CD4-positive, alpha-beta memory T cell (primary cell): Measurements from ENCODE around the gene PTPDC1. TPM values are rescaled to one million over a fixed set of nuclear protein-coding genes. Genes with fewer than 3 reads are reported as not detected.

Source experiments
- CTCF ChIA-PET: fragments of 350-600 bp; sonication (Branson Sonifier 250); formaldehyde crosslinking; loops from one replicate; lab custom pipeline; 2021; ENCODE audit warnings: inconsistent platforms; ENCODE audit not compliant: partially characterized antibody; lab: Charles Lee
- POLR2A ChIA-PET: fragments of 350-600 bp; sonication (Branson Sonifier 250); formaldehyde crosslinking; loops from one replicate; lab custom pipeline; 2021; ENCODE audit not compliant: partially characterized antibody; lab: Charles Lee
- DNase-seq, 5 donors: peaks; one replicate each; pipeline versions ENCODE4 v3.0.0 to v3.0.0-alpha.2; 2020 to 2022; ENCODE audit warnings: mixed read lengths in 1 of 5
- H3K27ac ChIP-seq: one replicate; pipeline ENCODE4 v1.7.0; 2013; ENCODE audit warnings: low read depth, low read length
- H3K27me3 ChIP-seq: 2 replicates; pipeline ENCODE4 v1.7.0; 2013; ENCODE audit warnings: mild to moderate bottlenecking, low read length, moderate library complexity; ENCODE audit not compliant: insufficient read depth
- H3K36me3 ChIP-seq: 2 replicates; pipeline ENCODE4 v1.7.0; 2013; ENCODE audit warnings: mild to moderate bottlenecking, low read length, moderate library complexity; ENCODE audit not compliant: insufficient read depth
- H3K4me1 ChIP-seq: 2 replicates; pipeline ENCODE4 v1.7.0; 2013; ENCODE audit warnings: mild to moderate bottlenecking, low read length, moderate library complexity; ENCODE audit not compliant: insufficient read depth
- H3K4me3 ChIP-seq, 2 donors: one replicate each; pipeline ENCODE4 v1.7.0; 2013; ENCODE audit warnings: low read length in 2 of 2, mild to moderate bottlenecking in 1 of 2
- H3K9me3 ChIP-seq, 2 donors: one replicate each; pipeline ENCODE4 v1.7.0; 2013; ENCODE audit warnings: low read length in 2 of 2, control low read depth in 1 of 2; ENCODE audit not compliant: control insufficient read depth in 1 of 2
- H3K27ac Mint-ChIP-seq, 7 donors: one replicate each; pipeline ENCODE4 v1.8.0; 2020 to 2021; ENCODE audit warnings: mixed read lengths in 7 of 7, mild to moderate bottlenecking in 6 of 7, inconsistent platforms in 3 of 7, moderate library complexity in 3 of 7
- H3K27me3 Mint-ChIP-seq, 2 donors: one replicate each; pipeline ENCODE4 v1.8.0; 2020 to 2021; ENCODE audit warnings: mixed read lengths in 2 of 2
- H3K36me3 Mint-ChIP-seq, 2 donors: one replicate each; pipeline ENCODE4 v1.8.0; 2020 to 2021; ENCODE audit warnings: mixed read lengths in 2 of 2, inconsistent platforms in 1 of 2, mild to moderate bottlenecking in 1 of 2
- H3K4me1 Mint-ChIP-seq, 4 donors: one replicate each; pipeline ENCODE4 v1.8.0; 2020 to 2021; ENCODE audit warnings: mixed read lengths in 4 of 4, mild to moderate bottlenecking in 1 of 4
- H3K4me3 Mint-ChIP-seq, 8 donors: one replicate each; pipeline ENCODE4 v1.8.0; 2020 to 2021; ENCODE audit warnings: mixed read lengths in 8 of 8, mild to moderate bottlenecking in 7 of 8, moderate library complexity in 6 of 8, inconsistent platforms in 3 of 8
- H3K9me3 Mint-ChIP-seq, 8 donors: one replicate each; pipeline ENCODE4 v1.8.0; 2020 to 2021; ENCODE audit warnings: mixed read lengths in 8 of 8, mild to moderate bottlenecking in 5 of 8, inconsistent platforms in 3 of 8, moderate library complexity in 1 of 8
- intact Hi-C: fragments of 100-400 bp; cut with micrococcal nuclease; formaldehyde crosslinking; loops from one replicate; pipeline ENCODE4 v1.15.1; 2023
- polyA plus RNA-seq, 2 donors: library from polyadenylated mRNA; unstranded; fragments of 300-500 nt; fragmentation: Illumina TruSeq; gene quantifications; one replicate each; pipeline ENCODE4 v1.2.3, GENCODE V29; 2021
- total RNA-seq, 2 experiments: library from RNA; stranded (reverse); gene quantifications; one replicate each; pipeline ENCODE4 v1.2.3, GENCODE V29; 2021

Gene PTPDC1
- total and polyA plus RNA-seq, 4 experiments from 2014 or later = 1.7 to 5.5 (median 3.6) TPM

GRCh38 chr9:94061864-94062263 is 22.4 kb upstream of the PTPDC1 start:
- no peaks in the 10 kb centered on the region for H3K27me3 ChIP-seq
- intact Hi-C loops = no loop called here
- Mint-ChIP-seq H3K27ac (no peak overlapping the region), H3K4me1 (peaks cover 0 to 4% (median under 1%) of the 10 kb centered on the region in 4 donors), H3K36me3 (peaks cover 2 to 17% of the 10 kb centered on the region in 2 donors), H3K9me3 (peaks cover 0 to 24% (median 15%) of the 10 kb centered on the region in 8 donors), H3K27me3 (no peaks in the 10 kb centered on the region), H3K4me3 (no peak overlapping the region)
- ChIA-PET POLR2A (no interaction called here), CTCF (interaction anchor here (1.3 to 1.8 kb wide), 2 partner anchors 149 to 152 kb away, joined by 5 to 6 read pairs; no protein-coding TSS in a partner anchor)
- H3K9me3 ChIP-seq = no peaks in the 10 kb centered on the region
- H3K36me3 ChIP-seq = no peaks in the 10 kb centered on the region
- no peak for DNase-seq
- no peak overlapping the region for H3K27ac ChIP-seq
- H3K4me1 ChIP-seq = no peaks in the 10 kb centered on the region
- no peak overlapping the region for H3K4me3 ChIP-seq

DNA sequence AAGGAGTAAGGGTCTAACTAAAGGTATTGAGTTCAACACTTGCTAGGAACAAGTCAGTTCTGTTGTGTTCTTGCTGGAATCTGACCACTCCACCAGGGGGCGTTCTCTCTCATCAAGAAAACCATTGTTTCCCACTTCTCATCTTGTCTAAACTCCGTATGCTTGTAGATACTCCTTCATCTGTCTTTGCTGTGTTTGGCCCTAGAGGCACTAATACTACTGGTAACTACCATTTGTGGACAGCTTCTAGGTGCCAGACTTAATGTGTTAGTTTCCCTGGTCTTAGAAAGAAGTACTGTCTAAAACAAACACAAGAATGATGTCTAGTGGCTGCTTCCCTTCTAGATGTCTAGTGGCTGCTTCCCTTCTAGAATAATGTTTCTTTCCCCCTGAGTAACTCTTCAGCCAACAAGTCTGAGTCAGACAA is 18.7 kb upstream of the PTPDC1 start:
- H3K27me3 ChIP-seq = no peaks in the 10 kb centered on the region
- intact Hi-C loops = loop anchor here (1.0 kb wide), 1 partner anchor 148 kb away; no protein-coding TSS in a partner anchor
- no peaks in the 10 kb centered on the region for H3K4me1 ChIP-seq
- peak; percentile 58 to 65 (median 63) for DNase-seq
- H3K4me3 ChIP-seq = no peak overlapping the region
- no peaks in the 10 kb centered on the region for H3K9me3 ChIP-seq
- Mint-ChIP-seq H3K4me3 (no peak overlapping the region), H3K27me3 (no peaks in the 10 kb centered on the region), H3K9me3 (peaks cover 0 to 18% (median 14%) of the 10 kb centered on the region in 8 donors), H3K36me3 (peaks cover 0 to 16% of the 10 kb centered on the region in 2 donors), H3K4me1 (peaks cover 0 to 4% (median under 1%) of the 10 kb centered on the region in 4 donors), H3K27ac (peak overlapping the region in 1 of 7 donors; percentile 18)
- no peaks in the 10 kb centered on the region for H3K36me3 ChIP-seq
- ChIA-PET POLR2A (interaction anchor here (1.3 kb wide), 1 partner anchor 148 kb away, joined by 7 read pairs; no protein-coding TSS in a partner anchor), CTCF (interaction anchor here (1.2 to 5.8 kb wide), 9 partner anchors 9 to 148 kb away, joined by 3 to 255 read pairs (median 6); no protein-coding TSS in a partner anchor)
- H3K27ac ChIP-seq = no peak overlapping the region

DNA sequence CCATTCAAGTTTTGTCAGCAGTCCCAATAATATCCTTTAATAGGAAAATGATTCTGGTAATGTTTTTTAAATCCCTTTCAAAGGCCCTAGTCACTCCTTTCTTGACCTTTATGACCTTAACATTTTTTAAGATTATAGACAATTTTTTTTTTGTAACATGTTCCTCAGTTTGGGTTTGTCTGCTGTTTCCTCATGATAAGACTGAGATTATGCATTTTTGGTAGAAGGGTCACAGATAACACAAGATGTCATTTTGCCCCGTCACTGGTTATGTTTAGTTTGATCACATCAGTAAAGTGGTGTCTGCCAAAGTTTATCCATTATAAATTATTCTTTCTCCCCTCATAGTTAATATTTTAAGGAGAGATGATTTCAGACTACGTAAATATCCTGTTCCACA is 16.0 kb upstream of the PTPDC1 start:
- Histone ChIP-seq H3K4me3 (no peak overlapping the region), H3K36me3 (no peaks in the 10 kb centered on the region), H3K27me3 (no peaks in the 10 kb centered on the region), H3K27ac (no peak overlapping the region), H3K4me1 (no peaks in the 10 kb centered on the region), H3K9me3 (no peaks in the 10 kb centered on the region)
- no peaks in the 10 kb centered on the region for H3K9me3 Mint-ChIP-seq
- intact Hi-C loops = no loop called here
- no peaks in the 10 kb centered on the region for H3K27me3 Mint-ChIP-seq
- POLR2A ChIA-PET = no interaction called here
- CTCF ChIA-PET = interaction anchor here (1.7 to 5.8 kb wide), 3 partner anchors 145 to 147 kb away, joined by 9 to 255 read pairs (median 27); no protein-coding TSS in a partner anchor
- H3K27ac Mint-ChIP-seq = no peak overlapping the region
- no peak for DNase-seq
- H3K4me3 Mint-ChIP-seq = no peak overlapping the region
- peaks cover 0 to 6% (median under 1%) of the 10 kb centered on the region in 4 donors for H3K4me1 Mint-ChIP-seq
- H3K36me3 Mint-ChIP-seq = peaks cover 5 to 22% of the 10 kb centered on the region in 2 donors

GRCh38 chr9:94076557-94076956 is 7.7 kb upstream of the PTPDC1 start:
- no peaks in the 10 kb centered on the region for H3K36me3 ChIP-seq
- H3K4me1 ChIP-seq = no peaks in the 10 kb centered on the region
- no peaks in the 10 kb centered on the region for H3K9me3 Mint-ChIP-seq
- H3K4me3 Mint-ChIP-seq = no peak overlapping the region
- no peaks in the 10 kb centered on the region for H3K9me3 ChIP-seq
- no peak overlapping the region for H3K27ac Mint-ChIP-seq
- H3K27ac ChIP-seq = no peak overlapping the region
- intact Hi-C loops = no loop called here
- H3K4me1 Mint-ChIP-seq = peaks cover 0 to 1% (median 0%) of the 10 kb centered on the region in 4 donors
- peaks cover 3 to 26% of the 10 kb centered on the region in 2 donors for H3K36me3 Mint-ChIP-seq
- H3K27me3 Mint-ChIP-seq = no peaks in the 10 kb centered on the region
- no peak overlapping the region for H3K4me3 ChIP-seq
- ChIA-PET POLR2A (no interaction called here), CTCF (interaction anchor here (1.5 to 2.8 kb wide), 3 partner anchors 11 to 137 kb away, joined by 4 to 19 read pairs (median 6); no protein-coding TSS in a partner anchor)
- no peaks in the 10 kb centered on the region for H3K27me3 ChIP-seq
- no peak for DNase-seq

DNA sequence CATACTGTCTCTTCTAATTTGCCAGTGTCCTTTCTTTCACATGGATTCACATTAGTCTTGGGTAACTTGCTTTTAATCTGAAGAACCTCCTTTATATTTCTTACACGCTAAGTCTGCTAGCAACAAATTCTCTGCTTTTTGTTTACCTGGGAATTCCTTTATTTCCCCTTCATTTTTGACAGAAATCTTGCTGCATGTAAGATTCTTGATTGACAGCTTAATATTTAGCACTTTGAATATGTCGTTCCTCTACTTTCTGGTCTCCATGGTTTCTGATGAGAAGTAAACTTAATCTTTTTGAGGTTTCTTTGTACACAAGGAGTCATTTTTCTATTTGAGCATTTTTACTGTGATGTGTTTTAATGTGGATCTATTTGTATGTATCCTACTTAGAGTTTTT is 6.2 kb upstream of the PTPDC1 start:
- Mint-ChIP-seq H3K27me3 (no peaks in the 10 kb centered on the region), H3K27ac (no peak overlapping the region), H3K9me3 (no peaks in the 10 kb centered on the region), H3K4me3 (no peak overlapping the region), H3K4me1 (peaks cover 0 to 2% (median 0%) of the 10 kb centered on the region in 4 donors), H3K36me3 (peaks cover 3 to 17% of the 10 kb centered on the region in 2 donors)
- DNase-seq = no peak
- Histone ChIP-seq H3K36me3 (no peaks in the 10 kb centered on the region), H3K4me1 (no peaks in the 10 kb centered on the region), H3K9me3 (no peaks in the 10 kb centered on the region), H3K27me3 (no peaks in the 10 kb centered on the region), H3K27ac (no peak overlapping the region), H3K4me3 (no peak overlapping the region)
- intact Hi-C loops = no loop called here
- POLR2A ChIA-PET = no interaction called here
- CTCF ChIA-PET = interaction anchor here (1.6 kb wide), 1 partner anchor 135 kb away, joined by 4 read pairs; no protein-coding TSS in a partner anchor

- ChIA-PET POLR2A (no interaction called here), CTCF (interaction anchor here (0.9 kb wide), 1 partner anchor 134 kb away, joined by 3 read pairs; no protein-coding TSS in a partner anchor)
- Histone ChIP-seq H3K27ac (no peak overlapping the region), H3K9me3 (no peaks in the 10 kb centered on the region), H3K27me3 (no peaks in the 10 kb centered on the region), H3K4me1 (no peaks in the 10 kb centered on the region), H3K36me3 (no peaks in the 10 kb centered on the region), H3K4me3 (no peak overlapping the region)
- H3K27ac Mint-ChIP-seq = no peak overlapping the region
- H3K4me1 Mint-ChIP-seq = peaks cover 0 to 2% (median 0%) of the 10 kb centered on the region in 4 donors
- H3K36me3 Mint-ChIP-seq = peaks cover 2 to 10% of the 10 kb centered on the region in 2 donors
- H3K9me3 Mint-ChIP-seq = no peaks in the 10 kb centered on the region
- intact Hi-C loops = no loop called here
- H3K27me3 Mint-ChIP-seq = no peaks in the 10 kb centered on the region
- no peak for DNase-seq
- no peak overlapping the region for H3K4me3 Mint-ChIP-seq
These were observed 5.0 kb upstream of the PTPDC1 start for GRCh38 chr9:94079236-94079635.

DNA sequence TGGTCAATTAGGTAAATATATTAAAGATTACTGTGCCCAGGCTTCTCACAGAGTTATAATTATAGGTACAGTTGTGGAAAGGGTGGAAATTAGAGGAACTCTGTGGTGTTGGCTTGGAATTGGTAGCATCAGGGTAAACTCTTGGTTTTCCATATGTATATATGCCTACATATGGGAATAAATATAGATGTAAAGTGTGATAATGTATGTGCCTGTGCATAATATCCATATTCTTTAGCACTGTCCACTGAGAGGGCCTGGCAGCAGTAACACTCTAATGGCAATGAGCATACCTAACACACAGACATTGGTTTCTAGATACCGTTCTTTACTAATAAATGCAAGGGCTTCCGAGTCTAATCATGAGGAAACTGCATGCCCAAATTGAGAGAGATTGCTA is 4.0 kb upstream of the PTPDC1 start:
- H3K36me3 Mint-ChIP-seq = peaks cover 2 to 14% of the 10 kb centered on the region in 2 donors
- Histone ChIP-seq H3K4me1 (no peaks in the 10 kb centered on the region), H3K4me3 (no peak overlapping the region), H3K36me3 (no peaks in the 10 kb centered on the region), H3K27me3 (no peaks in the 10 kb centered on the region), H3K27ac (no peak overlapping the region), H3K9me3 (no peaks in the 10 kb centered on the region)
- H3K27me3 Mint-ChIP-seq = no peaks in the 10 kb centered on the region
- H3K9me3 Mint-ChIP-seq = no peaks in the 10 kb centered on the region
- H3K4me1 Mint-ChIP-seq = peaks cover 0 to 2% (median 0%) of the 10 kb centered on the region in 4 donors
- intact Hi-C loops = no loop called here
- no peak overlapping the region for H3K4me3 Mint-ChIP-seq
- ChIA-PET POLR2A (no interaction called here), CTCF (no interaction called here)
- H3K27ac Mint-ChIP-seq = no peak overlapping the region
- DNase-seq = no peak
